Measurements from ENCODE around the gene UBASH3B.
A peak's percentile ranks its signal among the peaks of the same experiment; 100 is the strongest.

UBASH3B gene

GRCh38 chr11:122744357-122744756 is 88.8 kb downstream of the UBASH3B start:
- TF ChIP-seq, protein P1, sequence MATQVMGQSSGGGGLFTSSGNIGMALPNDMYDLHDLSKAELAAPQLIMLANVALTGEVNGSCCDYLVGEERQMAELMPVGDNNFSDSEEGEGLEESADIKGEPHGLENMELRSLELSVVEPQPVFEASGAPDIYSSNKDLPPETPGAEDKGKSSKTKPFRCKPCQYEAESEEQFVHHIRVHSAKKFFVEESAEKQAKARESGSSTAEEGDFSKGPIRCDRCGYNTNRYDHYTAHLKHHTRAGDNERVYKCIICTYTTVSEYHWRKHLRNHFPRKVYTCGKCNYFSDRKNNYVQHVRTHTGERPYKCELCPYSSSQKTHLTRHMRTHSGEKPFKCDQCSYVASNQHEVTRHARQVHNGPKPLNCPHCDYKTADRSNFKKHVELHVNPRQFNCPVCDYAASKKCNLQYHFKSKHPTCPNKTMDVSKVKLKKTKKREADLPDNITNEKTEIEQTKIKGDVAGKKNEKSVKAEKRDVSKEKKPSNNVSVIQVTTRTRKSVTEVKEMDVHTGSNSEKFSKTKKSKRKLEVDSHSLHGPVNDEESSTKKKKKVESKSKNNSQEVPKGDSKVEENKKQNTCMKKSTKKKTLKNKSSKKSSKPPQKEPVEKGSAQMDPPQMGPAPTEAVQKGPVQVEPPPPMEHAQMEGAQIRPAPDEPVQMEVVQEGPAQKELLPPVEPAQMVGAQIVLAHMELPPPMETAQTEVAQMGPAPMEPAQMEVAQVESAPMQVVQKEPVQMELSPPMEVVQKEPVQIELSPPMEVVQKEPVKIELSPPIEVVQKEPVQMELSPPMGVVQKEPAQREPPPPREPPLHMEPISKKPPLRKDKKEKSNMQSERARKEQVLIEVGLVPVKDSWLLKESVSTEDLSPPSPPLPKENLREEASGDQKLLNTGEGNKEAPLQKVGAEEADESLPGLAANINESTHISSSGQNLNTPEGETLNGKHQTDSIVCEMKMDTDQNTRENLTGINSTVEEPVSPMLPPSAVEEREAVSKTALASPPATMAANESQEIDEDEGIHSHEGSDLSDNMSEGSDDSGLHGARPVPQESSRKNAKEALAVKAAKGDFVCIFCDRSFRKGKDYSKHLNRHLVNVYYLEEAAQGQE (IDR thresholded peaks at IDR 0.05; ENCODE audit: insufficient replicate concordance, low read depth) = no peak
- TF ChIP-seq GABPA (IDR thresholded peaks at IDR 0.05; ENCODE audit: low read depth) (no peak), POLR2AphosphoS5 (IDR thresholded peaks at IDR 0.05; ENCODE audit: low read depth) (no peak), SPI1 (IDR thresholded peaks at IDR 0.05; ENCODE audit: borderline replicate concordance, low read depth) (no peak)
- TF ChIP-seq, protein P2, sequence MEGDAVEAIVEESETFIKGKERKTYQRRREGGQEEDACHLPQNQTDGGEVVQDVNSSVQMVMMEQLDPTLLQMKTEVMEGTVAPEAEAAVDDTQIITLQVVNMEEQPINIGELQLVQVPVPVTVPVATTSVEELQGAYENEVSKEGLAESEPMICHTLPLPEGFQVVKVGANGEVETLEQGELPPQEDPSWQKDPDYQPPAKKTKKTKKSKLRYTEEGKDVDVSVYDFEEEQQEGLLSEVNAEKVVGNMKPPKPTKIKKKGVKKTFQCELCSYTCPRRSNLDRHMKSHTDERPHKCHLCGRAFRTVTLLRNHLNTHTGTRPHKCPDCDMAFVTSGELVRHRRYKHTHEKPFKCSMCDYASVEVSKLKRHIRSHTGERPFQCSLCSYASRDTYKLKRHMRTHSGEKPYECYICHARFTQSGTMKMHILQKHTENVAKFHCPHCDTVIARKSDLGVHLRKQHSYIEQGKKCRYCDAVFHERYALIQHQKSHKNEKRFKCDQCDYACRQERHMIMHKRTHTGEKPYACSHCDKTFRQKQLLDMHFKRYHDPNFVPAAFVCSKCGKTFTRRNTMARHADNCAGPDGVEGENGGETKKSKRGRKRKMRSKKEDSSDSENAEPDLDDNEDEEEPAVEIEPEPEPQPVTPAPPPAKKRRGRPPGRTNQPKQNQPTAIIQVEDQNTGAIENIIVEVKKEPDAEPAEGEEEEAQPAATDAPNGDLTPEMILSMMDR (IDR thresholded peaks at IDR 0.05; ENCODE audit: insufficient read depth, low read length) = no peak
- DNase-seq (ENCODE audit: low read depth in 1 of 2, low spot score in 1 of 2) = no peak
- H3K4me3 ChIP-seq (replicated peaks; ENCODE audit: insufficient read depth, low read length) = no peak overlapping the region
- no peaks in the 10 kb centered on the region for H3K27me3 ChIP-seq (ENCODE audit: insufficient read depth, poor library complexity, severe bottlenecking)
- peak overlapping the region; percentile 76 for H3K27ac ChIP-seq (replicated peaks)

GRCh38 chr11:122745111-122745510 is 89.6 kb downstream of the UBASH3B start:
- DNase-seq (ENCODE audit: low read depth in 1 of 2, low spot score in 1 of 2) = no peak

DNA sequence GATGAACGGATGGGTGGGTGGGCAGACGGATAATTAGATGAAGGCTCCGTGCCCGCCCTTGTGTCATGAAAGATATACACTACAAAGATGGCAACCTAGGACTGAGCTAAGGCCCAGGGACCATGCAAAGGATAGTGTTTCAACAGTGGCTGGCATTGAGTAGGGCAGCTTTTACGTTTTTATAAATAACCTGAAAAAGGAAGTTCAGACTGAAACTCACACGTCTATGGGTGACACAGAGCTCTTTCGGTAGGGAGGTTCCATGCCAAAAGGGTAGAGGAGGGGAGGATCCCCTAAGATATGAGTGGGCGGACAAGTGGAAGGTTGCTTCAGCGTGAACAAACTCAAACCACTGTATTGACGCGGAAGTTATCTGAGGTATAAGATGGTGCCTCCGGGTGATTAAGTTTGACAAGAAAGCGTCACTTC is 90.5 kb downstream of the UBASH3B start:
- H3K27ac ChIP-seq (replicated peaks) = peak overlapping the region; percentile 76
- peak; percentile 75 to 85 for DNase-seq (ENCODE audit: low read depth in 1 of 2, low spot score in 1 of 2)
- no peaks in the 10 kb centered on the region for H3K27me3 ChIP-seq (ENCODE audit: insufficient read depth, poor library complexity, severe bottlenecking)
- no peak overlapping the region for H3K4me3 ChIP-seq (replicated peaks; ENCODE audit: insufficient read depth, low read length)
- TF ChIP-seq, protein P2 (IDR thresholded peaks at IDR 0.05; ENCODE audit: insufficient read depth, low read length) = no peak
- no peak for TF ChIP-seq SPI1 (IDR thresholded peaks at IDR 0.05; ENCODE audit: borderline replicate concordance, low read depth)

More at GRCh38 chr11:122745111-122745510, 89.6 kb downstream of the UBASH3B start:
- H3K27ac ChIP-seq (replicated peaks) = peak overlapping the region; percentile 76
- TF ChIP-seq, protein P1 (IDR thresholded peaks at IDR 0.05; ENCODE audit: insufficient replicate concordance, low read depth) = no peak
- H3K4me3 ChIP-seq (replicated peaks; ENCODE audit: insufficient read depth, low read length) = no peak overlapping the region
- H3K27me3 ChIP-seq (ENCODE audit: insufficient read depth, poor library complexity, severe bottlenecking) = no peaks in the 10 kb centered on the region

GRCh38 chr11:122746611-122747244 is 91.2 kb downstream of the UBASH3B start:
- no peaks in the 10 kb centered on the region for H3K27me3 ChIP-seq (ENCODE audit: insufficient read depth, poor library complexity, severe bottlenecking)
- no peak overlapping the region for H3K4me3 ChIP-seq (replicated peaks; ENCODE audit: insufficient read depth, low read length)
- H3K27ac ChIP-seq (replicated peaks) = peak overlapping the region; percentile 76
- TF ChIP-seq GABPA (IDR thresholded peaks at IDR 0.05; ENCODE audit: low read depth) (no peak), POLR2AphosphoS5 (IDR thresholded peaks at IDR 0.05; ENCODE audit: low read depth) (no peak)
- TF ChIP-seq, protein P1 (IDR thresholded peaks at IDR 0.05; ENCODE audit: insufficient replicate concordance, low read depth) = no peak
- DNase-seq (ENCODE audit: low read depth in 1 of 2, low spot score in 1 of 2) = no peak

All from HL-60 (cell line).